Caki2 (cell line): Measurements from ENCODE around the gene CLCN4. TPM values are rescaled to one million over a fixed set of nuclear protein-coding genes. Genes with fewer than 3 reads are reported as not detected.

Experiments
- DNase-seq: peaks from one replicate; pipeline ENCODE4 v3.0.0-alpha.2; 2015; ENCODE audit warnings: low read depth
- in situ Hi-C: cut with HindIII; loops from 2 replicates; pipeline ENCODE4 v1.10.0; 2016; ENCODE audit warnings: low sequenced_read_pairs, low pct_unique_long_range_greater_than_20kb, mixed read lengths
- total RNA-seq: library from RNA; depleted of rRNA; stranded (reverse); fragments of >200 nt; shearing (Covaris generic); gene quantifications from 2 replicates; pipeline ENCODE4 v1.2.3, GENCODE V29; 2014; ENCODE audit warnings: low replicate concordance

Gene CLCN4
- total RNA-seq, 1 experiment from 2014 or later: 3.4 TPM

DNA sequence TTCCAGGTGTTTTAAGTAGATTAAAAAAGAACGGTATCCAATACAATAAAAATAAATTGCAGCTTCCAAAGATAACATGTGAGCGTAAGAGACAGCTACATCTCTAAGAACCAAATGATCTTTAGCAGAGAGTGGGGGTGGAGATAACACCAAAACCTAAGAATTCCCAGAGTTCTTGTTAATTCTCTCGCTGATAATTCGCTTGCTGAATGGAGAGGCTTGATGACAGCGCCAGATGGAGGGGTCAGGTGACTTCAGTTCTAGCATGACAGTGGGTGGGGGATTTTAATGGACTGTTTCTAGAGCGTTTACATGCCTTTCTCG, 2.3 kb downstream of the CLCN4 start:
- DNase-seq: no peak
- in situ Hi-C loops: no loop called here

DNA sequence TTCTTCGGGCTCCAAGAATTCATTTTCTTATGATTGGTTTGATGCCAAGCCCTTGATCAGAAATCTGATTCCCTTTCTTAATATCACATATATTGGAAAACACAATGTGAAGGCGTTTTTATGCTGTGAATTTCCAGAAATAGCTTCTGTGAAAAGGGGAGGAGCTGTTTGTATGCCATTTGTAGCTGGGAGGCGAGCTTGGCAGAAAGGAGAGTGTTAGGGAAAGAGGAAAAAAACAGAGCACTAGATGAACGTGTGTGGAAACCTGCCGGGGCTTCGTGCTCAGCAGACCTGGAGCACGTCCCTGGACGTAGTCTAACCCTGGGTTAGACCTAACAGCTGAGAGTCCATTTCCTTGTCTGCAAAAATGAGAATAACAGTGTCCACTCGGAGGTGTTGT, 3.4 kb downstream of the CLCN4 start:
- no peak for DNase-seq
- in situ Hi-C loops: no loop called here

DNA sequence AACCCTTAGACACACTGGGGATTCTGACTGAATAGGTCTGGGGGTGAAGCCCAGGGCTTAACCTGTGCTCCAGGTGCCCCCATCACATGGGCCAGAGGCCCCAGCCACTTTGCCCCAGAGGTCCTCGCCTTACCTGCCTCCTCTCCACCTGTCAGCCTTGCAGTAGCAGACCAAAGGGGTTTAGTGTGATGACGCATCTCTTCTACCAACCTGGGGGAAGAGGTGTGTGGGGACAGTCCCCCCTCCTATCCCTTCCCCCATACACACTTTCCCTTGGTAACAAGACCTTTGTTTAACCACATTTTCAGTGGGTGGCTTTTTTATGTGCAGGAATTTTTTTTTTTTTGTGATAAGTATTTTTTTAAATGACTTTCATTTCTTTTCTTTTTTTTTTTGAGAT, 6.3 kb downstream of the CLCN4 start:
- no peak for DNase-seq
- in situ Hi-C loops: no loop called here

DNA sequence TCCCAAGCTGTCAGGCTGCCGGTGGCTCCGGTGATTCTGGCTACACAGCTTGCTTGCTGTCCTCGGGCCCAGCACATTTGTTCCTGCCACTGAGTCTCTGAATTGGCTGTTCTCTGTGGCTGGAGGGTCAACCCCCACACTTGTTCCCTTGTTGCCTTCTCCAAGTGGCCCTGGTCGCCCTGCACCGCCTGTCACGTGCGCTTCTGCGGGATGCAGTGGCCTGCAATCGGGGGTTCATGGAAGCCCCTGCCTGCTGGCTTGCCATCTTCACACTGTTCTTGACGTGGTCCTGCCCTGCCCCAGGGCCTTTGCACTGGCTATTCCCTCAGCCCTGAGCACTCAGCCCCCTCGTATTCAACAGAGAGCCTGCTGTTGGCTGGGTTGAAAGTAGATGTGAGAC, 8.1 kb downstream of the CLCN4 start:
- in situ Hi-C loops: no loop called here
- DNase-seq: no peak

DNA sequence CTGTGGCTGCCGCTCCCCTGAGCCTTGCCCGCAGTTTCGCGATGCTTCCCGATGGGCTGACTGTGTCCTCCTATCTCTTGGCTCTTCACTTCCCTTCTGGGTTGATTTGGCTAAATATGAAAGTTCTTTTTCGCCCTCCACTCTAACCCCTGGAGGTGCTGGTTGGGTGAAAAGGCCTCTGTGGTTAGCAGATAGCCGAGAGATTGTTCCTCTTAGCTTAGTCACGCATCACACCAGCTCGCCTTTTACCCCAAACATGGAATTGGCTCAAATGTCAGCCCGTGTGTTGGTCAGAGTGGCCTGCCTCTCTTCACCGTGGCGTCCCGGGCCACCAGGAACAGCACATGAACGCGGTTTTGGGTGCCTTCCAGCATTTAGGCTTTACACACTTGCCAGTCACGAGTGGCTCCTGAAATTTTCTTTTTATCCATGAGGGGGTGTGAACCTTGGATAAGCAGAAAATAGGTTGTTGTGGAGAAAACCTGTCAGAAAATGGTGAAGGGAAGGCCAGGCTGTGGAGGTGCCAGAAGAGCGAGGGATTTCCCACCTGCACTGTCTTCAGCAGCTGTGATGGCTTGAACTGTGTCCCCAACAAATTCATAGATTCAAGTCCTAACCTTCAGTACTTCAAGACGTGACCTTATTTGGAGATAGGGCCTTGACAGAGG, 8.9 kb downstream of the CLCN4 start:
- DNase-seq: no peak
- in situ Hi-C loops: no loop called here

DNA sequence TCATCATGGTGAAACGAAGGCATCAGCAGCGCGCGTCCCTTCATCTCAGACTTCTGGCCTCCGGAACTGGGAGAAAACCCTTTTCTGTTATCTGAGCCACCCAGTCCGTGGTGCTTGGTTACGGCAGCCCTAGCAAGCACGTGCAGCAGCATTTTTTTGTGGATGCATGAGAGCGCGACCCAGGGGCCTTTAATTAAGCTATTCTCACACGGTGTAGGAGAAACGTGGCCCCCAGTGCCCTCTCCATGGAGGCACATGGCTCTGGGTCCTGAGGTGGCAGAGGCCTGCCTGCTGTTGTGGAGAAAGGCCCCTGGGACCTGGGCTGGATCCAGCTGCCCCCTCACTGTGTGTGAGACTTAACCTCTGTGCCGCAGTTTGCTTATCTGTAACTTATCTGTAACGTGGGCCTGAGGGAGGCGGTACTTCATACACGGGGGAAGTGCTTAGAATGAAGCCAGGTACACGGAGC, 9.5 kb downstream of the CLCN4 start:
- DNase-seq: no peak
- in situ Hi-C loops: no loop called here

DNA sequence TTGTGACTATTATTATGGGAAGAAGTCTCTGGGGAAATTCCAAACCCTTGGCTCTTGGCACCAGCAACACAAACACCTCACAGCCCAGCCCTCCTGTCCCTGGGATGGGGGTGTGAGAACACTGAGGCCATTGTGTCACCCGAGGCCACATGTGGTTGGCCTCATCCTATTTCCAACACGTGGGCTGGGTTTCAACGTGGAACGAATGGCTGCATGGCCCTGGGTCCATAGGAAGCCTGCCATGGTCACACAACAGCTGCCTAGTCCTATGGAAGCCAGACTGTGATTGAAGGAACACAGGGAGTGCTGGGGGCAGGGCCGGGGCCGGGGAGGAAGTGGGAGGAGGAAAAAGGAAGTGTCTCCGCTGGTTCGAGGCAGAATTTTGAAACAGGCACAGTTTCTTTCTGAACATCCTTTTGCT, 10.0 kb downstream of the CLCN4 start:
- DNase-seq: no peak
- in situ Hi-C loops: no loop called here

DNA sequence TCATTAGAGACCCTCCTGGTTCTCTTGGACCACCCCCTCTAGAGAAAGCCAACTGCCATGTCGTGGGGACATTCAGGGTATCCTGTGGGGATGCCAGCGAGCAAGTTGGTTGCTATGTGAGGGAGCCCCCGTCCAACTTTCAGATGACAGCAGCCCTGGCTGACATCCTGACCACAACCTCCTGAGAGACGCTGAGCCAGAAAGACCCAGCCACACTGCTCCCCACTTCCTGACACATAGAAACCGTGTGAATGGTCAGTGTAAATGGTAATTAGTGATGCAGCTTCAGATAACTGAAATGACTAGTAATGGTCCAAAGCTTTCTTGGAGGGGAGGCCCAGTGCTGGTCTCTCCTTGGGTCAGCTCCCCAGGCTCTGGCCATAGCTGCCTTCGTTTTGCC, 10.8 kb downstream of the CLCN4 start:
- no peak for DNase-seq
- in situ Hi-C loops: no loop called here

DNA sequence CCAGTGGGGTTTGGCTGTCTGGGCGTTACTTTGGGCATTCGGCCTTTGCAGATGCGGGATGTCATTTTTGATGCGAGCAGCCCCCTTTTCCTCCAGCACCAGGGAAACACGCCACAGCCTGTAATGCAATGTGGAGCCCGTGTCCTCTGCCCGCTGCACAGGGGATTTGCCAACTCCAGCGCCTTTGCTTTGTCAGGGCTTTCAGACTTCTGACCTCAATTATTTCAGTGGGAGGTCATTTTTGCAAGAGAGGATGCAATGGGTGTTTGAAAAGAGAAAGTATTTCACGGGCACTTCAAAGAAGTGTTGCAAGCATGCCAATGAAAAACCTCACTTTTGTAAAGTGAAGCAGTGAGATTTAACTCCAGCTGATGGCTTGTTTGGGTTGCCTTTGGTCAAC, 11.5 kb downstream of the CLCN4 start:
- no peak for DNase-seq
- in situ Hi-C loops: no loop called here

DNA sequence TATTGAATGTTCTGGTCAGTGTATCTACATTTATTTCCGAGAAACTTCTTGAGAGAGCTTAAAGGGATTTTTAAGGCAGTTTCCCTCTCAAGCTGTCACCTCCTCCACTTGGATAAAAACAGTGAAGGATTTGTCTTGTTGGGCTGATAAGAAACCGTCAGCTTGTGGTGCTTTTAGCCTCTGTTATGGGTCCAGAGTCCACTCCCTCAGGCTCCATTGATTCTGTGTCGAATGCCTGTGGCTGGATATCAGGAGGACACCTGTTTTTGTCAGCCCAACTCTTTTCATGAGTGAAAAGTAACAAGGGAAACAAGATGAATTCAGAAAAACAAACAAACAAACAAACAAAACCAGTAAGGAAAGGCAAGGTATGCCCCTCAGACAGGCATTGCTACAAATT, 12.4 kb downstream of the CLCN4 start:
- in situ Hi-C loops: no loop called here
- no peak for DNase-seq

DNA sequence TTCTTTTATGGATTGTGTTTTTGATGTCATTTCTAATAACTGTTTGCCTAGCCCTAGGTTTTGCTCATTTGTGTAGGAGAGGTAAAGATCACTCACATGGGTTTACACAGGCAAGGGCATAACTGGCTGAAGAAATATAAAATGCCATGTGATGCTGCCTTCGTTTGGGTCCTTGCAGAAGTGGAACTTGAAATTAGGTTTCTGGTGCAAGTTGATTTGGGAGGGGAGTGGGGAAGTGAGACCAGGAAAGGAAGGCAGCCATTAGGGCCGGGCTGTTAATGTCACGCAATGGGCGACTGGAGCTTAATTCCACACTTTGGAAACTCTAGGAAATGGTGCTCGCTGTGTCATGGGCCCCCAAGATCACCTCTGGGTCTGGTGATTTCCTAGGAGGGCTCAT, 14.5 kb downstream of the CLCN4 start:
- DNase-seq: no peak
- in situ Hi-C loops: no loop called here

DNA sequence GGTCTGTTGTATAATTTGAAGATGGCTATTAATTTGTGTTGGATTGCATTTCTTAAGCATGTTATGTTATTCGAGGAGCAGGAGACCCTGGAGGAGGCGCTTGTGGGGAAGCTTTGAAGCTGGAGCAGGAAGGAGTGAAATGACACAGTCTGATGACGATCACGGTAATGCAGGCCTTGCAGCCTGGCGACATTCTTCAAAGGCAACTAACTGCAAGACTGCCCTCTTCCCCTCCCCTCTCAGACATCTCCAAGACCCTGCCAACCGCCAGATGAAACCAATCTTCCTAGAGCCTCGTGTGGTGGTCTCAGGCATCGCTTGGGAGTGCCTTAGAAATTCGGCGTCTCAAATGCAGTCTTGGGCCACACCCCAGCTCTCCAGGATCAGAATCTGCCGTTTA, 16.1 kb downstream of the CLCN4 start:
- in situ Hi-C loops: no loop called here
- no peak for DNase-seq

DNA sequence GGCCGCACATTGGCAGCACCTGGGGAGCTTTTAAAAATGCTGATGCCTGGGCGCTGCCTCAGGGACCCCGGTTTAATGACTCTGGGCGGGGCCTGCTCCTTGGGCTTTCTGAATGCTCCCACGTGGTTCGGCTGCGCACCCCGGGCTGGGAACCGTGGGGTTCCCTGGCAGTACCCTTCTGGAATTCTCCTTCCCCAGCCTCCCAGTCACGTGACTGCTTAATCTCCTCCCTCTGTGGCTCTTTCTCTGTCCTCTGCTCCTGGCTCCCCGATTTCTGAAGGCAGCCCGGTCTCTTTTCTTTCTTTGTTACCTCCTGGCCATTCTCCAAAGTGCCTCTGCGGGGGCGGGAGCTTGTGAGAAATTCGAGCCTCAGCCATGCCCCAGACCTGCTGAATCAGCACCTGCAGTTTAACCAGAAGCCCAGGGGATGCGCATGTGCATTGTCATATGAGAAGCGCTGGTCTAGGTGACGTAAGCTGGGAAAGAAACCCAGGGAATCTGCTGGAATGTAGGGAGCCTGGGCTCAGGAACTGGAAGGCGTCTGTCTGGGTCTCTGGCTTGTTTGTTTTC, 16.6 kb downstream of the CLCN4 start:
- in situ Hi-C loops: no loop called here
- DNase-seq: no peak

DNA sequence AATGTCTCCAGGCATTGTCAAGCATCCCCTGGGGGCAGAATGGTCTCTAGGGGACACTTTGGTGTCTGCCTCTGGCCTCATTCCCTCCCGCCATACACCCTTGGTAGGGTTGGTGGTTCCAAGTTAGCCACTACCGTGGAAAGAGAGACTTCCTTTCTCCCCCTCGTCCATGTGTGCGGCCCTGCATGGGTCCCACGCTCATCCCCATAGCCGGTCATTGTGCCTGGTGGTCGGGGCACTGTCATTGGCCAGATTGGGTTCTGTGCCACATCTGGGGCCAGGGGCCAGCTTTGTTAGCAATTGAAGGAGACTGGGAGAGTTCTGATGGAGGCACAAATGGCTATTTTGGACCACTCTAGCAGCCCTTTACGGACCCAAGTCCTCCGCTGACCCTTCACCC, 17.3 kb downstream of the CLCN4 start:
- in situ Hi-C loops: no loop called here
- DNase-seq: no peak

DNA sequence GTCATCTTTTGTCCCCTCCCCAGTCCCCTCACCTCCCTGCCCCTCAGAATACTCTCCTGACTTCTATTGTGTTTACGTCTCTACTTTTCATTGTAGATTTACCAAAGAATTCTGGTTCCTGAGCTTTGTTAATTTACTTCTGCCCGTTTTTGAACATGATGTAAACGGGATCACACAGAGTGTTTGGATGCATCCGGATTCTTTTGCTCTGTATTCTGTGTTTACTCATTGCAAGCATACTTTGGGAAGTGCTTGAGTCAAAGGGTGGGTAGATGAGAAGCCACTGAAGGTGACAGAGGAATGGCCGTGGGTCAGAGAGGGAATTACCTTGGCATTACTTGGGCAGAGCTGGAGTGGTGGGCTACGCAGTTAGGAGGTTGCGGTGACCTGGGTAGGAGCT, 18.0 kb downstream of the CLCN4 start:
- DNase-seq: no peak
- in situ Hi-C loops: loop anchor here (25.0 kb wide), 1 partner anchor 912 kb away; no protein-coding TSS in a partner anchor

DNA sequence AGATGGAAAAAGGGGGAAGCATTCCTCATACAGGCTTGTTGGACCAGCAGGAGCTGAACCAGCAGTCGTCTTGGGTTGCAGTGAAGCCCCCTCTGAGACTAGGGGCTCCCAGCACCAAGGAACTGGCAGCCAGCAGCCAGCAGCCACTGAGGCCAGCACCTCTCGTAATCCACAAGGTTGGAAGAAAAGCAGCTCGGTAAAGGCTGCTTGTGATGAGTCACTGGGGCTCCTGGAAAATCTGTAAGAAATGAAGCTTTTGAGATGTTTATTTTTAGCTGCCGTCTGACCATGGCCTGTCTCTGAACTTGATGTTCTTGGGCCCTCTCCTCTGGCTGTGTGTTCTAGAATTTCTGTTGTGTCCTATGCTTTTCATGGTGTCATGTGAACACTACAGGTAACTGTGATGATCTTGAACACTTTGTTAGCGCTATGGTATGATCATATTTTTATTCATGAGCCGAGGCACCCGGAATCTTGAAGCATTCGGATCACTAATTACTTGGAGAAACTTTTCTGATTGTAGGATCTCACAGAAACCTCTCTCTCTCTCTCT, 18.6 kb downstream of the CLCN4 start:
- no peak for DNase-seq
- in situ Hi-C loops: loop anchor here (25.0 kb wide), 1 partner anchor 912 kb away; no protein-coding TSS in a partner anchor

DNA sequence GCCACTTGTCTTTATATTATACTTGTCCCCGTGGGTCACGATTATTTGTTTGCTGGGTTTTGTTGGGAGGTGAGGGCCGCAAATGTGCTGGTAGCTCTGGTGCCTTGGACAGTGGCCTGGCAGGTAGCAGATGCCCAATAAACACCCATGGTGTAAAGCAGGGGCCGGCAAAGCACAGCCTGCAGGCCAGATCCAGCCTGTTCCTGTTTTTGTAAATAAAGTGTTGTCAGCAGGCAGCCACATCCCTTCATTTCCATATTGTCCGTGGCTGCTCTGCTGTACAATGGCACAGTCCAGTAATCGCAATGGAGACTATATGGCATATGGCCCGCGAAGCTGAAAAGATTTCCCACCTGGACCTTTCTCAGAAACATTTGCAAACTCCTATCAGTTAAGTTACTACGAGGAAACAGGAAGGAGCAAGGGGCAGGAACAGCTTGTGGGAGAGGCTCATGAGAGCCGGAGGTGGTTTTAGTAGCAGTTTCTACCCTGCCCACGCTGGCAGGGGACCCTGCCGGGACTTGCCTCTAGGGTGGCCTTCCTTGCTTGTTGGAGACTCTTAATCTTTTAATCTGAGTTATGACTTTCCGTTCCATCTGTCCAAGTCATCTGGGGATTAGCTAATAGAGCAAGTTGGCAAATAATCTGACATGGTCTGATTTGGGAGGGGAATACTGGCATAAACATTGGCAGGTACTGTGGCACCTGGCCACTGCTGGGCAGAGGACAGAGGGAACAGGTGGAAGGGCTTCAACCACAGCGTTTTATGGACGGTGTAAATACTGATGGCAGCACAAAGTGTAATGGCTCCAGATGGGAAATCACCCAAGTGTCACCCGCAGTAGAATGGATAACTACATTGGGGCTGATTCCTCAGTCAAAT, 19.6 kb downstream of the CLCN4 start:
- in situ Hi-C loops: loop anchor here (25.0 kb wide), 1 partner anchor 911 kb away; no protein-coding TSS in a partner anchor
- DNase-seq: no peak

DNA sequence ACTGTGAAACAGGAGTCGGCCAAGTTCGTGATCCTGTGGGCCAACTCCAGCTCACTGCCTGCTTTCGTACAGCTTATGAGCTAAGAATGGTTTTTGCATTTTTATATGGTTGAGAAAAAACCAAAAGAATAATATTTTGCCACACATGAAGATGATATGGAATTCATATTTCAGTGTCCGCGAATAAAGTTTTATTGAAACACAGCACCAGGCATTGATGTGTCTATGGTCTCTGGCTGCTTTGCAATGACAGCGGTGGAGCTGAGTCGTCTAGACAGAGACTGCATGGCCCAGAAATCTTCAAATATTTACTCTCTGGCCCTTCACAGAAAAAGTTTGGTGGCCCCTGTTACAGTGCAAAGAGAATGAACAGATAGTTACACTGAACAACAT, 20.2 kb downstream of the CLCN4 start:
- in situ Hi-C loops: loop anchor here (25.0 kb wide), 1 partner anchor 910 kb away; no protein-coding TSS in a partner anchor

DNA sequence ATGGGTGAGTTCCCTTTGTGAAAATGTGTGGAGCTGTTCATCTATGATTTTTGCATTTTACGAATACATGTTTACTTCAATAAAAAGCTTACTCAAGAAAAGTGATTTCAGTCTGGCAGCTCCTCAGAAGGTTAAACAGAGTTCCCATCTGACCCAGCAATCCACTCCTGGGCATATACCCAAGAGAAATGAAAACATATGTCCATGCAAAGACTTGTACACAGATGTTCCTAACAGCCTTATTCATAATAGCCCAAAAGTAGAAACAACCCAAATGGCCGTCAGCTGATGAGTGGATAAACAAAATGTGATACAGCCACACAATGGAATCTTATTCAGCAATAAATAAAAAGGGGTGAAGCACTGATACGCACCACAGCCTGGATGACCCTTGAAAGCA, 20.8 kb downstream of the CLCN4 start:
- in situ Hi-C loops: loop anchor here (25.0 kb wide), 1 partner anchor 910 kb away; no protein-coding TSS in a partner anchor
- DNase-seq: no peak

More for the DNA sequence above, 20.2 kb downstream of the CLCN4 start:
- no peak for DNase-seq
